Stimulated activated CD8-positive, alpha-beta memory T cell treated with anti-CD3 and anti-CD28 coated beads, Interleukin-7, amount 100 ng/mL, for 1 hour (primary cell): ENCODE data around the gene UGT2B7.
"Not testable (repeated sequence)": the region's sequence is repeated elsewhere in the genome, so short reads cannot be mapped to it uniquely, and the experiment has no call there.

ENCODE experiments used
- DNase-seq, 2 donors: peaks; one replicate each; pipeline ENCODE4 v3.0.0-alpha.2; 2020; ENCODE audit warnings: low read depth in 2 of 2

The UGT2B7 gene

GRCh38 chr4:69096111-69096656, at the start of gene UGT2B7:
UGT2B7 (plus strand) TSS chr4:69096474; CDS start chr4:69096521, 47 bp downstream.
- no peak for DNase-seq

- no peak for DNase-seq
Observed at GRCh38 chr4:69049860-69050259, 46.4 kb upstream of the UGT2B7 start.

- DNase-seq: not testable (repeated sequence)
Observed at GRCh38 chr4:69050853-69051575, 45.3 kb upstream of the UGT2B7 start.

- no peak for DNase-seq
Observed at GRCh38 chr4:69051576-69051943, 44.7 kb upstream of the UGT2B7 start.

- not testable (repeated sequence) for DNase-seq
Observed at GRCh38 chr4:69053309-69053885, 42.9 kb upstream of the UGT2B7 start.

- DNase-seq: not testable (repeated sequence)
Observed at GRCh38 chr4:69054033-69054432, 42.2 kb upstream of the UGT2B7 start.

- DNase-seq: no peak
Observed at GRCh38 chr4:69054578-69055200, 41.6 kb upstream of the UGT2B7 start.

- DNase-seq: no peak
Observed at GRCh38 chr4:69056150-69056549, 40.1 kb upstream of the UGT2B7 start.

GRCh38 chr4:69056921-69057550, 39.2 kb upstream of the UGT2B7 start:
- DNase-seq: no peak

- no peak for DNase-seq
Observed at GRCh38 chr4:69057620-69058409, 38.5 kb upstream of the UGT2B7 start.

GRCh38 chr4:69058410-69059059, 37.7 kb upstream of the UGT2B7 start:
- DNase-seq: no peak

- DNase-seq: no peak
Observed at GRCh38 chr4:69060651-69061308, 35.5 kb upstream of the UGT2B7 start.

GRCh38 chr4:69064391-69064790, 31.9 kb upstream of the UGT2B7 start:
- no peak for DNase-seq

GRCh38 chr4:69066945-69067344, 29.3 kb upstream of the UGT2B7 start:
- no peak for DNase-seq

GRCh38 chr4:69069085-69069484, 27.2 kb upstream of the UGT2B7 start:
- DNase-seq: no peak

GRCh38 chr4:69070590-69070989, 25.7 kb upstream of the UGT2B7 start:
- DNase-seq: no peak

- DNase-seq: no peak
Observed at GRCh38 chr4:69071286-69071685, 25.0 kb upstream of the UGT2B7 start.

- no peak for DNase-seq
Observed at GRCh38 chr4:69073375-69073774, 22.9 kb upstream of the UGT2B7 start.

GRCh38 chr4:69075061-69075792, 21.0 kb upstream of the UGT2B7 start:
- no peak for DNase-seq

GRCh38 chr4:69078852-69079251, 17.4 kb upstream of the UGT2B7 start:
- no peak for DNase-seq
